NCI-H2081 (cell line): Measurements from ENCODE around the gene IGF2BP1.
"Not testable (repeated sequence)": the region's sequence is repeated elsewhere in the genome, so short reads cannot be mapped to it uniquely, and the experiment has no call there.

Experiments
- DNase-seq, 2 experiments: peaks; one replicate each; lab custom pipeline; 2025; lab: John Stamatoyannopoulos, UW

IGF2BP1 gene

GRCh38 chr17:49020609-49021008 lies 23.4 kb downstream of the IGF2BP1 start:
- no peak for DNase-seq

- no peak for DNase-seq
Measured at GRCh38 chr17:49021095-49021767, 24.0 kb downstream of the IGF2BP1 start.

GRCh38 chr17:49021768-49022103 lies 24.6 kb downstream of the IGF2BP1 start:
- DNase-seq = no peak

GRCh38 chr17:49022391-49022941 lies 25.3 kb downstream of the IGF2BP1 start:
- no peak for DNase-seq

- no peak for DNase-seq
Measured at GRCh38 chr17:49024523-49024922, 27.3 kb downstream of the IGF2BP1 start.

- not testable (repeated sequence) for DNase-seq
Measured at GRCh38 chr17:49026447-49026846, 29.3 kb downstream of the IGF2BP1 start.

GRCh38 chr17:49028271-49028670 lies 31.1 kb downstream of the IGF2BP1 start:
- DNase-seq = no peak

GRCh38 chr17:49029801-49030200 lies 32.6 kb downstream of the IGF2BP1 start:
- no peak for DNase-seq

GRCh38 chr17:49031965-49032928 lies 35.1 kb downstream of the IGF2BP1 start:
- DNase-seq = peak; percentile 82 to 85

- peak; percentile 23 to 68 for DNase-seq
Measured at GRCh38 chr17:49035470-49036269, 38.5 kb downstream of the IGF2BP1 start.

GRCh38 chr17:49036270-49036626 lies 39.1 kb downstream of the IGF2BP1 start:
- no peak for DNase-seq

- no peak for DNase-seq
Measured at GRCh38 chr17:49038138-49038537, 41.0 kb downstream of the IGF2BP1 start.

- no peak for DNase-seq
Measured at GRCh38 chr17:49038544-49038943, 41.4 kb downstream of the IGF2BP1 start.

GRCh38 chr17:49039518-49039917 lies 42.3 kb downstream of the IGF2BP1 start:
- DNase-seq = not testable (repeated sequence)

GRCh38 chr17:49041527-49041926 lies 44.3 kb downstream of the IGF2BP1 start:
- no peak for DNase-seq

- DNase-seq = no peak
Measured at GRCh38 chr17:49045376-49045775, 48.2 kb downstream of the IGF2BP1 start.

- DNase-seq = no peak
Measured at GRCh38 chr17:49046912-49047311, 49.7 kb downstream of the IGF2BP1 start.

- DNase-seq = no peak
Measured at GRCh38 chr17:49049265-49049664, 52.1 kb downstream of the IGF2BP1 start.

GRCh38 chr17:49050611-49051010 lies 53.4 kb downstream of the IGF2BP1 start:
- DNase-seq = no peak

- no peak for DNase-seq
Measured at GRCh38 chr17:49051269-49051668, 54.1 kb downstream of the IGF2BP1 start.

- no peak for DNase-seq
Measured at GRCh38 chr17:49053171-49053829, 56.1 kb downstream of the IGF2BP1 start.
